Activated CD8-positive, alpha-beta memory T cell treated with anti-CD3 and anti-CD28 coated beads for 1 hour (primary cell): ENCODE results near the gene DHRS2.
"Not testable (repeated sequence)": the region's sequence is repeated elsewhere in the genome, so short reads cannot be mapped to it uniquely, and the experiment has no call there.

Experiments
- DNase-seq, 2 donors: peaks; one replicate each; pipeline ENCODE4 v3.0.0-alpha.2; 2020; ENCODE audit warnings: low read depth in 1 of 2; ENCODE audit errors: extremely low read depth in 1 of 2

The DHRS2 gene

GRCh38 chr14:23689709-23690514, 53.7 kb downstream of the DHRS2 start:
- DNase-seq = not testable (repeated sequence)

DNA sequence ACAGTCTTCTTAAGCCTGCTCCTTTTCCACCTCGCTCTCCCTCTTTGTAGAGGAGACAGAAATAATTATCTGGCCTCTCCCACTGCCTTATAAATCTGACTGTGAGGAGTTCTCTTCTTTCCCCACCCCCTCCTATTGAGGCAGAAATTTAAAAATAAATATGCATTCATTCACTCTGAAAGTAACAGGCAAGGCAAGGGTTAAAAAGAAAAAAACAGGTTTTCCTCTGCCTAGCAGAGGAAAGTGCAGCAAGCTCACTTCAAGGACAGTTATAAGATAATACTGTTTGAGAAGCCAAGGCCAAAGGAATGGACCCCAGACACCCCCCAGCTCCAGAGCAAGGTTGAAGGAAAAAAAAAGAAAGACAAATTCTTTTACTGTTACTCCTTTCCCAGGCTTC, 56.3 kb downstream of the DHRS2 start:
- no peak for DNase-seq

DNA sequence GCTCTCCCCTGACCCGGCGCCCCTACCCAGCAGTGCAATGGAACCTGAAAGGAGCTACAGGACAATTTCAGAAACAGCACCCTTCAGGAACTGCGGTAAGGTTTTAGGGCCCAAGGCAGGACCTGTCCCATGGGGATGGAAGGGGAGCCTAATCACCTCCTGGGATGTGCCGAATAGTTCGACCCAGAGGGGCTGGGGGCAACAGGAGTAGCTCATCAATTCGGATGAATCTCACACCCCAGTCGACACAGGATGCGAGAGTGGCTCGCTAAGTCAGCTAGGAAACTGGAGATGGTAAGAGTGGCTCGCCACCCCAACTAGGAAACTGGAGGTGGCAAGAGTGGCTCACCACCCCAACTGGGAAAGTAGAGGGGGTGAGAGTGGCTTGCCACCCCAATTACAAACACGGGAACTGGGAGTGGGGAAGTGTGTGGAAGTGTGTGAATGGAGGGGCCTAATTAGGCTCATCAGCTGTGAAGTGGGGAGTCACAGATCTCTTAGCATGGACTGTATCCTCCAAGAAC, 57.1 kb downstream of the DHRS2 start:
- no peak for DNase-seq

- no peak for DNase-seq
These were observed 58.2 kb downstream of the DHRS2 start for GRCh38 chr14:23694085-23694948.
